LNCaP clone FGC (cell line): ENCODE results near the gene NFIA.
"Not testable (repeated sequence)": the region's sequence is repeated elsewhere in the genome, so short reads cannot be mapped to it uniquely, and the experiment has no call there.

Experiments
- DNase-seq: peaks from one replicate; pipeline ENCODE4 v3.0.0-alpha.2; 2011; ENCODE audit warnings: low read depth
- H3K4me3 ChIP-seq: 2 replicates; pipeline ENCODE4 v1.5.1; 2011; ENCODE audit warnings: mild to moderate bottlenecking, low read depth, low read length, control low read depth
- TF ChIP-seq, protein P1 (sequence below): IDR thresholded peaks from 2 replicates; pipeline ENCODE4 v1.5.1; 2012; ENCODE audit warnings: mild to moderate bottlenecking; ENCODE audit not compliant: control insufficient read depth, insufficient read depth; ENCODE audit errors: extremely low read depth

The NFIA gene

DNA sequence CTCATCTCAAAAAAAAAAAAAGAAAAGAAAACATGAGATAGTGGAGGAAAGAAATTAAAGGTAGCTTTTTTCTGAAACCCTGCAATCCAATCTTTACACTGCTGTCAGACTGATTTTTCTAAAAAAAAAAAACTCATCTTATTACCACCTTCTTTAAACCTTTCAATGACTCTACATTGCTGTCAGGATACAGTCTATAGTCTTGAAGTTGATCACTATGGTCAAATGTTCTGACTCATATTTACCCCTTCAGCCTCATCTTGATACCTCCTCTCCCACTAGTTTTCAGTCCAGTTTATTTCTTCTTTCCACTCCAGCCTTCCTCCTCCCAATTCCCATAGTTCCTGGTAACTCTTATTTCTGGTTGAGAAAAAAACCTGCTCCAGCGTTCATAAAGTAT is 17.7 kb upstream of the NFIA start:
- DNase-seq = no peak
- H3K4me3 ChIP-seq = no peak overlapping the region
- TF ChIP-seq, protein P1, sequence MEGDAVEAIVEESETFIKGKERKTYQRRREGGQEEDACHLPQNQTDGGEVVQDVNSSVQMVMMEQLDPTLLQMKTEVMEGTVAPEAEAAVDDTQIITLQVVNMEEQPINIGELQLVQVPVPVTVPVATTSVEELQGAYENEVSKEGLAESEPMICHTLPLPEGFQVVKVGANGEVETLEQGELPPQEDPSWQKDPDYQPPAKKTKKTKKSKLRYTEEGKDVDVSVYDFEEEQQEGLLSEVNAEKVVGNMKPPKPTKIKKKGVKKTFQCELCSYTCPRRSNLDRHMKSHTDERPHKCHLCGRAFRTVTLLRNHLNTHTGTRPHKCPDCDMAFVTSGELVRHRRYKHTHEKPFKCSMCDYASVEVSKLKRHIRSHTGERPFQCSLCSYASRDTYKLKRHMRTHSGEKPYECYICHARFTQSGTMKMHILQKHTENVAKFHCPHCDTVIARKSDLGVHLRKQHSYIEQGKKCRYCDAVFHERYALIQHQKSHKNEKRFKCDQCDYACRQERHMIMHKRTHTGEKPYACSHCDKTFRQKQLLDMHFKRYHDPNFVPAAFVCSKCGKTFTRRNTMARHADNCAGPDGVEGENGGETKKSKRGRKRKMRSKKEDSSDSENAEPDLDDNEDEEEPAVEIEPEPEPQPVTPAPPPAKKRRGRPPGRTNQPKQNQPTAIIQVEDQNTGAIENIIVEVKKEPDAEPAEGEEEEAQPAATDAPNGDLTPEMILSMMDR = no peak

DNA sequence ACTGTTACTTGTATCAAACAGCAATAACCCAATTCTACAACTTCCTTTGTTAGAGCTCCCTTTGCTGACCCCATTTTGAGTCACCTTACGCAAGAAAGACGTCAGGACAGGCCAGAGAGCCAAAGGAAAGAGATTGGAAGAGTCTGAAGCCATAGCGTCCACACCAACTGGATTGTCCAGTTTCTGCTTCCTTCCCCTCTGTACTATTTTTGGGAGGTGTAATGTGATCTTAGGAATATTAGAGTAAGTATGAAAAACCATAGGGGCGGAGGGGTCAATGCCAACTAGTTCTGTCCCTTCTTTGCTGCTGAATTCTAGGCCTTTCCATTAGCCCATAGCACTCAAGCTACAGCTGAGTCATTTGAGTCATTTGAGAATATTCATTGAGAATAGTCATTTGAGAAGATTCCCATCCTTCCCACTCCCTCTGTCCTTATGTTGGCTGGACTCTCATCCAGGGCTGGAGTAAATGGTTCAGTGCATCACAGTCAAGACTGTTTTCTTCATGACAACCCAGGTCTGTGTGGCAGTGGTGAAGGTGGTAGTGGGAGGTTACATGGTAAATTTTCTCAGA is 14.8 kb upstream of the NFIA start:
- DNase-seq = no peak
- no peak overlapping the region for H3K4me3 ChIP-seq
- TF ChIP-seq, protein P1 = no peak

DNA sequence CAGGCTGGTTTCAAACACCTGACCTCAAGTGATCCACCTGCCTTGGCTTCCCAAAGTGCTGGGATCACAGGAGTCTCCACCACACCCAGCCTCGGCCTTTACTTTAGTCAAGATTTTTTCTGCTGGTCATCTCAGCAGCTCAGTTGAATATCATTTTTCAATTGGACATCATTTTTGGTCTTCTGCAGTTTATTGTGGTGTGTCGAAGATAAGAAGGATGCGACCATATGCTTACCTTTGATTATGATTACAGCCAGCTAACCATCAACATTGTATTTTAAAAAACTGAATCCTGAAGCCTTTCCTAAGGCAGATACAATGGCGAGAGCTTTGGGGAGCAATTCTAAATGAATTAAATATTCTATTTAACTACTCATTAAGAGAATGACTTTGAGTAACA is 12.3 kb upstream of the NFIA start:
- no peak for DNase-seq
- no peak overlapping the region for H3K4me3 ChIP-seq
- TF ChIP-seq, protein P1 = no peak

- TF ChIP-seq, protein P1 = no peak
- H3K4me3 ChIP-seq = no peak overlapping the region
- no peak for DNase-seq
These were observed 10.9 kb upstream of the NFIA start for GRCh38 chr1:61071205-61072130.

DNA sequence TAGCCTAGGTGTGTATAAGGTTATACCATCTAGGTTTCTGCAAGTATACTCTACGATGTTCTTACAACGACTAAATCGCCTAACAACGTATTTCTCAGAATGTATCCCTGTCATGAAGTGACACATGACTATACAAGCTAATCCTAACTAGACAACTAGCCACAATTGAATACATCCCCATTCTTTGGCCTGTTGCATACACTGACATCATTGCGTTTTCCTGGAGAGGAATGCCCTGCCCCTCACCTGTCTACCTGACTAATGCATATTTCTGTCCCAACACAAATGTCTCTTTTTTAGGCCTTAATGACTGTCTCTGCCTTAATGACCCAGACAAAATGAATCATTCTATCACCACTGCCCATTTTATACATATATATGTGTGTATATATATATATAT is 8.5 kb upstream of the NFIA start:
- no peak for DNase-seq
- TF ChIP-seq, protein P1 = no peak

GRCh38 chr1:61075833-61076232 is 6.5 kb upstream of the NFIA start:
- not testable (repeated sequence) for DNase-seq, H3K4me3 ChIP-seq

More for the DNA sequence above, 8.5 kb upstream of the NFIA start:
- H3K4me3 ChIP-seq = no peak overlapping the region

GRCh38 chr1:61076728-61077675 is 5.4 kb upstream of the NFIA start:
- no peak for DNase-seq
- TF ChIP-seq, protein P1 = no peak
- H3K4me3 ChIP-seq = peak overlapping the region; percentile 50
